Peyer's patch (tissue), 4 donors: ENCODE measurements around the gene UTP20.

Source experiments
- POLR2A ChIP-seq, 2 donors: fragments of 450-650 bp; IDR thresholded peaks; one replicate each; pipeline ENCODE4 v1.5.1; 2017; ENCODE audit warnings: antibody characterized with exemption in 2 of 2, mild to moderate bottlenecking in 2 of 2, moderate library complexity in 2 of 2
- TF ChIP-seq, protein P1 (sequence below), 6 experiments: fragments of 450-650 bp in 4 of 6; fragments of 200-600 bp in 2 of 6; sonication (generic) in 1 of 6; IDR thresholded peaks; one replicate each; pipeline ENCODE4 v1.5.1; 2017 to 2019; ENCODE audit warnings: antibody characterized with exemption in 6 of 6, mild to moderate bottlenecking in 3 of 6, moderate library complexity in 1 of 6

DNA sequence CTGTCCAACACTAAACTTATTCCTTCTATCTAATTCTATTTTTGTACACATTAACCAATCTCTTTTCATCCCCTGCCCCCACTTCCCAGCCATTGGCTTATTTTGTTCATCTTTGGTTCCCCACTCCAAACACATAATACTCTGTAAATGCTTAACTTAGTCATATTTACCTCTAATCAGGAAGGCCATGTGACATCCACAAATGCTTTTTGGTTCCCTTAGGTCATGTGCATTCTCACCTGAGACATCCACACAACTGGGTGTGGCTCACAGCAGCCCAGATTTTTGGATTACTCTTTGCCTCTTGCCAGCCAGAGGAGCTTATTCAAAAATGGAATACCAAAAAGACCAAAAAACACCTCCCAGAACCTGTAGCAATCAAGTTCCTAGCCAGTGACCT lies 99.2 kb downstream of the UTP20 start:
- TF ChIP-seq, protein P1, sequence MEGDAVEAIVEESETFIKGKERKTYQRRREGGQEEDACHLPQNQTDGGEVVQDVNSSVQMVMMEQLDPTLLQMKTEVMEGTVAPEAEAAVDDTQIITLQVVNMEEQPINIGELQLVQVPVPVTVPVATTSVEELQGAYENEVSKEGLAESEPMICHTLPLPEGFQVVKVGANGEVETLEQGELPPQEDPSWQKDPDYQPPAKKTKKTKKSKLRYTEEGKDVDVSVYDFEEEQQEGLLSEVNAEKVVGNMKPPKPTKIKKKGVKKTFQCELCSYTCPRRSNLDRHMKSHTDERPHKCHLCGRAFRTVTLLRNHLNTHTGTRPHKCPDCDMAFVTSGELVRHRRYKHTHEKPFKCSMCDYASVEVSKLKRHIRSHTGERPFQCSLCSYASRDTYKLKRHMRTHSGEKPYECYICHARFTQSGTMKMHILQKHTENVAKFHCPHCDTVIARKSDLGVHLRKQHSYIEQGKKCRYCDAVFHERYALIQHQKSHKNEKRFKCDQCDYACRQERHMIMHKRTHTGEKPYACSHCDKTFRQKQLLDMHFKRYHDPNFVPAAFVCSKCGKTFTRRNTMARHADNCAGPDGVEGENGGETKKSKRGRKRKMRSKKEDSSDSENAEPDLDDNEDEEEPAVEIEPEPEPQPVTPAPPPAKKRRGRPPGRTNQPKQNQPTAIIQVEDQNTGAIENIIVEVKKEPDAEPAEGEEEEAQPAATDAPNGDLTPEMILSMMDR (IDR thresholded peaks at IDR 0.05): no peak
- no peak for TF ChIP-seq POLR2A (IDR thresholded peaks at IDR 0.05)
